Neuronal stem cell (in vitro differentiated cells): ENCODE results near the gene COL15A1.

Source experiments
- DNase-seq: peaks from one replicate; pipeline ENCODE4 v3.0.0-alpha.2; 2013; ENCODE audit warnings: low spot score
- H2AFZ ChIP-seq: one replicate; pipeline ENCODE4 v1.6.1; 2013; ENCODE audit warnings: mild to moderate bottlenecking, low read length, inconsistent platforms
- H2AK5ac ChIP-seq: 2 replicates; pipeline ENCODE4 v1.6.1; 2013; ENCODE audit warnings: low read depth, mild to moderate bottlenecking, inconsistent platforms, low read length, moderate library complexity, mixed read lengths
- H2BK120ac ChIP-seq: 2 replicates; pipeline ENCODE4 v1.6.1; 2013; ENCODE audit warnings: low read depth, mild to moderate bottlenecking, inconsistent platforms, low read length, moderate library complexity, mixed read lengths
- H2BK12ac ChIP-seq: one replicate; pipeline ENCODE4 v1.6.1; 2013; ENCODE audit warnings: low read length, inconsistent platforms
- H2BK15ac ChIP-seq: 2 replicates; pipeline ENCODE4 v1.6.1; 2013; ENCODE audit warnings: mild to moderate bottlenecking, low read length, inconsistent platforms, mixed read lengths
- H2BK5ac ChIP-seq: one replicate; pipeline ENCODE4 v1.6.1; 2013; ENCODE audit warnings: inconsistent platforms, mild to moderate bottlenecking, low read length, moderate library complexity
- H3K14ac ChIP-seq: one replicate; pipeline ENCODE4 v1.6.1; 2013; ENCODE audit warnings: low read length, inconsistent platforms
- H3K18ac ChIP-seq: 2 replicates; pipeline ENCODE4 v1.6.1; 2013; ENCODE audit warnings: low read length, inconsistent platforms
- H3K23ac ChIP-seq: 2 replicates; pipeline ENCODE4 v1.6.1; 2013; ENCODE audit warnings: low read depth, mild to moderate bottlenecking, mixed read lengths, low read length, inconsistent platforms; ENCODE audit not compliant: poor library complexity
- H3K27ac ChIP-seq: replicated peaks from 3 replicates; pipeline ENCODE4 v1.5.1; 2013; ENCODE audit warnings: low read length, inconsistent platforms
- H3K27me3 ChIP-seq, 3 experiments: 2 replicates each; pipeline ENCODE4 v1.6.1; 2013; ENCODE audit warnings: low read length in 3 of 3, mild to moderate bottlenecking in 2 of 3, inconsistent platforms in 1 of 3, low read depth in 1 of 3, mixed read lengths in 1 of 3, moderate library complexity in 1 of 3; ENCODE audit not compliant: control insufficient read depth in 3 of 3, insufficient read depth in 3 of 3
- H3K36me3 ChIP-seq, 2 donors: replicated peaks in 1 of 2; 2 replicates each; pipeline ENCODE4 v1.6.1; 2013; ENCODE audit warnings: low read length in 2 of 2; ENCODE audit not compliant: control insufficient read depth in 2 of 2, insufficient read depth in 2 of 2
- H3K4ac ChIP-seq: 2 replicates; pipeline ENCODE4 v1.6.1; 2013; ENCODE audit warnings: inconsistent platforms, mild to moderate bottlenecking, low read length, moderate library complexity
- H3K4me1 ChIP-seq, 2 donors: 1 replicate in 1 of 2; 2 replicates in 1 of 2; pipeline ENCODE4 v1.6.1; 2013; ENCODE audit warnings: low read length in 2 of 2, low read depth in 1 of 2; ENCODE audit not compliant: control insufficient read depth in 2 of 2, insufficient read depth in 1 of 2
- H3K4me2 ChIP-seq: one replicate; pipeline ENCODE4 v1.6.1; 2013; ENCODE audit warnings: mild to moderate bottlenecking, low read length, inconsistent platforms; ENCODE audit not compliant: insufficient read depth, poor library complexity, severe bottlenecking
- H3K4me3 ChIP-seq, 2 donors: 2 replicates each; pipeline ENCODE4 v1.5.1; 2013; ENCODE audit warnings: low read length in 2 of 2, mild to moderate bottlenecking in 2 of 2, inconsistent platforms in 1 of 2, moderate library complexity in 1 of 2
- H3K79me1 ChIP-seq: one replicate; pipeline ENCODE4 v1.6.1; 2013; ENCODE audit warnings: low read depth, mild to moderate bottlenecking, inconsistent platforms, low read length, moderate library complexity
- H3K9ac ChIP-seq: one replicate; pipeline ENCODE4 v1.6.1; 2013; ENCODE audit warnings: mild to moderate bottlenecking, low read depth, low read length, inconsistent platforms; ENCODE audit not compliant: poor library complexity
- H3K9me3 ChIP-seq, 2 donors: replicated peaks in 1 of 2; 2 replicates each; pipeline versions ENCODE3 to v1.6.1; 2013; ENCODE audit warnings: low read length in 2 of 2, mild to moderate bottlenecking in 2 of 2, inconsistent platforms in 1 of 2, low read depth in 1 of 2, mixed read lengths in 1 of 2, moderate library complexity in 1 of 2; ENCODE audit not compliant: control insufficient read depth in 2 of 2, insufficient read depth in 1 of 2
- H4K8ac ChIP-seq: one replicate; pipeline ENCODE4 v1.6.1; 2013; ENCODE audit warnings: low read depth, mild to moderate bottlenecking, inconsistent platforms, low read length, moderate library complexity
- H4K91ac ChIP-seq: one replicate; pipeline ENCODE4 v1.6.1; 2013; ENCODE audit warnings: low read length, low read depth, mild to moderate bottlenecking, inconsistent platforms; ENCODE audit not compliant: poor library complexity
- WGBS, 2 donors: extraction: QIAGEN DNeasy Blood & Tissue Kit; methylation state at CpG; one replicate each; pipeline ENCODE4 v1.1.7; 2013; ENCODE audit warnings: missing lambda C conversion rate in 2 of 2, mixed read lengths in 1 of 2; ENCODE audit not compliant: insufficient read length in 2 of 2, insufficient replicate concordance in 1 of 2; ENCODE audit errors: extremely low coverage in 2 of 2; 5-methylcytosine and 5-hydroxymethylcytosine counted together

Gene COL15A1

GRCh38 chr9:98985596-98985995 is 41.9 kb downstream of the COL15A1 start:
- Histone ChIP-seq H4K8ac (peak overlapping the region; percentile 27), H3K4me1 (peaks cover 0 to 8% of the 10 kb centered on the region in 2 donors), H3K23ac (no peak overlapping the region), H2AFZ (no peak overlapping the region), H3K4me2 (no peak overlapping the region), H4K91ac (no peak overlapping the region), H3K27ac (no peak overlapping the region), H2BK120ac (no peak overlapping the region), H3K14ac (no peak overlapping the region), H3K27me3 (peaks cover 0 to 6% (median 0%) of the 10 kb centered on the region in 3 experiments), H3K9me3 (no peaks in the 10 kb centered on the region), H2BK15ac (no peak overlapping the region), H3K4me3 (no peak overlapping the region), H3K4ac (no peak overlapping the region), H2BK12ac (no peak overlapping the region), H2BK5ac (peak overlapping the region; percentile 68), H3K9ac (no peak overlapping the region), H3K18ac (peak overlapping the region; percentile 61), H3K79me1 (no peaks in the 10 kb centered on the region), H3K36me3 (no peaks in the 10 kb centered on the region), H2AK5ac (peak overlapping the region; percentile 77)
- no peak for DNase-seq
- WGBS, 2 donors = no CpG with 5 or more reads among the region's 22 CpGs

GRCh38 chr9:98986866-98987651 is 43.4 kb downstream of the COL15A1 start:
- Histone ChIP-seq H3K36me3 (no peaks in the 10 kb centered on the region), H3K4me3 (no peak overlapping the region), H3K4me1 (peaks cover 0 to 8% of the 10 kb centered on the region in 2 donors), H3K9ac (no peak overlapping the region), H2BK120ac (no peak overlapping the region), H3K14ac (no peak overlapping the region), H2AFZ (no peak overlapping the region), H2AK5ac (peak overlapping the region; percentile 37), H3K4me2 (no peak overlapping the region), H3K27ac (no peak overlapping the region), H3K27me3 (peaks cover 0 to 6% (median 0%) of the 10 kb centered on the region in 3 experiments), H4K91ac (no peak overlapping the region), H3K18ac (peak overlapping the region; percentile 49), H4K8ac (no peak overlapping the region), H3K4ac (no peak overlapping the region), H3K79me1 (no peaks in the 10 kb centered on the region), H2BK12ac (no peak overlapping the region), H2BK15ac (no peak overlapping the region), H3K9me3 (no peaks in the 10 kb centered on the region), H3K23ac (no peak overlapping the region), H2BK5ac (no peak overlapping the region)
- no peak for DNase-seq
- no CpG with 5 or more reads among the region's 18 CpGs for WGBS, 2 donors

GRCh38 chr9:98989036-98990000 is 45.6 kb downstream of the COL15A1 start:
- Histone ChIP-seq H2BK12ac (peak overlapping the region; percentile 8), H2BK120ac (no peak overlapping the region), H3K14ac (no peak overlapping the region), H2AFZ (no peak overlapping the region), H2BK15ac (no peak overlapping the region), H3K36me3 (no peaks in the 10 kb centered on the region), H3K18ac (peak overlapping the region; percentile 63), H3K9me3 (peaks cover 3 to 4% of the 10 kb centered on the region in 2 donors), H2AK5ac (no peak overlapping the region), H3K23ac (no peak overlapping the region), H3K4me2 (no peak overlapping the region), H3K4ac (no peak overlapping the region), H3K4me3 (no peak overlapping the region), H3K27ac (no peak overlapping the region), H4K8ac (no peak overlapping the region), H3K9ac (no peak overlapping the region), H3K4me1 (peaks cover 0 to 8% of the 10 kb centered on the region in 2 donors), H4K91ac (no peak overlapping the region), H2BK5ac (no peak overlapping the region), H3K27me3 (peaks cover 0 to 6% (median 0%) of the 10 kb centered on the region in 3 experiments), H3K79me1 (no peaks in the 10 kb centered on the region)
- DNase-seq = no peak
- no CpG with 5 or more reads among the region's 13 CpGs for WGBS, 2 donors
